NCI-H2081 (cell line): ENCODE results near the gene FBXL22.
"Not testable (repeated sequence)": the region's sequence is repeated elsewhere in the genome, so short reads cannot be mapped to it uniquely, and the experiment has no call there.

Source experiments
- DNase-seq, 2 experiments: peaks; one replicate each; lab custom pipeline; 2025; lab: John Stamatoyannopoulos, UW

FBXL22 gene

GRCh38 chr15:63612300-63612699 is 15.1 kb downstream of the FBXL22 start:
- DNase-seq = no peak

DNA sequence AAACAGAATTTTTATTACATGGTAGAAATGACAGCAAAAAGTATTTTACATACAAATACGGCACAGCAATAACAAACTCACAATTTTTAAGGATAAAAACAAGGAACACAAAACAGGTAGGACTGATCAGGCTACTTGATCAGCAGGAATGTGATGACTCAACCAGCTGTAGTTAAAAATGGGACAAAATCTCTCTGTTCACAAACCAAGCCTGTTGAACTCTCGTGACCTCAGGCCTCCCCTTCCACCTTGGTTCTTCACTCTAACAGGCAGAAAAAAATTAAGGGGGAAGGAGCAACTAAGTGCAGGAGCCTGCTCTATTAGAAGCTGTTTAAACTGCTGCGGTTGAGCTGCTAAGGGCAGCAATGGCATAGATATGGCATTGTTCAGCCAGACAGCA is 18.7 kb downstream of the FBXL22 start:
- DNase-seq = no peak

DNA sequence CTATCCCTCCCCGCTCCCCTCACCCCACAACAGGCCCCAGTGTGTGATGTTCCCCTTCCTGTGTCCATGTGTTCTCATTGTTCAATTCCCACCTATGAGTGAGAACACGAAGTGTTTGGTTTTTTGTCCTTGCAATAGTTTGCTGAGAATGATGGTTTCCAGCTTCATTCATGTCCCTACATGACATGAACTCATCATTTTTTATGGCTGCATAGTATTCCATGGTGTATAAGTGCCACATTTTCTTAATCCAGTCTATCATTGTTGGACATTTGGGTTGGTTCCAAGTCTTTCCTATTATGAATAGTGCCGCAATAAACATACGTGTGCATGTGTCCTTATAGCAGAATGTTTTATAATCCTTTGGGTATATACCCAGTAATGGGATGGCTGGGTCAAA is 20.0 kb downstream of the FBXL22 start:
- DNase-seq = not testable (repeated sequence)

DNA sequence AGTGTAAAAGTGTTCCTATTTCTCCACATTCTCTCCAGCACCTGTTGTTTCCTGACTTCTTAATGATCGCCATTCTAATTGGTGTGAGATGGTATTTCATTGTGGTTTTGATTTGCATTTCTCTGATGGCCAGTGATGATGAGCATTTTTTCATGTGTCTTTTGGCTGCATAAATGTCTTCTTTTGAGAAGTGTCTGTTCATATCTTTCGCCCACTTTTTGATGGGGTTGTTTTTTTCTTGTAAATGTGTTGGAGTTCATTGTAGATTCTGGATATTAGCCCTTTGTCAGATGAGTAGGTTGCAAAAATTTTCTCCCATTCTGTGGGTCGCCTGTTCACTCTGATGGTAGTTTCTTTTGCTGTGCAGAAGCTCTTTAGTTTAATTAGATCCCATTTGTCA is 20.4 kb downstream of the FBXL22 start:
- not testable (repeated sequence) for DNase-seq

DNA sequence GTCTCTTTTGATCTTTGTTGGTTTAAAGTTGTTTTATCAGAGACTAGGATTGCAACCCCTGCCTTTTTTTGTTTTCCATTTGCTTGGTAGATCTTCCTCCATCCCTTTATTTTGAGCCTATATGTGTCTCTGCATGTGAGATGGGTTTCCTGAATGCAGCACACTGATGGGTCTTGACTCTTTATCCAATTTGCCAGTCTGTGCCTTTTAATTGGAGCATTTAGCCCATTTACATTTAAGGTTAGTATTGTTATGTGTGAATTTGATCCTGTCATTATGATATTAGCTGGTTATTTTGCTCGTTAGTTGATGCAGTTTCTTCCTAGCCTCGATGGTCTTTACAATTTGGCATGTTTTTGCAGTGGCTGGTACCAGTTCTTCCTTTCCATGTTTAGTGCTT is 23.6 kb downstream of the FBXL22 start:
- not testable (repeated sequence) for DNase-seq

DNA sequence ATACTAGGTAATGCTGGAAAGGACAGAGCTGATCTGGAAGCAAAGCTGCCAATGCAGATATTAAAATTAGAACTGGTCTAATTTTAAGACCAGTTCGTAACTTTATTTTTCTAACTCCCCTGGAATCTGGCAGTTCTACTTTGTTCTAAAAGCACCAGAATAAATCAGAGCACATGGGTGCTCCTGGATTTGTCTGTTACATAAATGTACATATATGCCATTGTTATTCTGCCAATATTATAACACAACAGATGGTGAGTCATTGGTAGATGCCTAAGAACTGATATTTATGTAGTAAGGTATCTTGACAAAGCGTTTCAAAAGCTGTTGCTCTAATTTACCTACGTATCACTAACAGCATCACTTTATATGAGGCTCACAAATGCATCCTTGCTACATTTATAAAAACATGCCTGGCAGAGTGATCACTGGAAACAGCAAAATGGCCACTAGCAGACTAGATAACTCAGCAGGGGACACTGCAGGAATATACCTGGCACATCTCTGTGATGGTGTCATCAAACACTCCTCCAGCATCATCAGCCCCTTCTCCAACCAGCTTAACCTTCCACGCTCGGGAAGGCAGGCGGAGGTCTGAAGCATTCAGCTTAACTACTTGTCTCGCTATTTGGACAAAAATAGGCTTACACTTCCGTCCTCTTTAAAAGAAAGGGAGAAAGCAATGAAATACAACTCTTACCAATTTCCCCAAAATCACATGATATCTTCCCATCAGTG is 26.2 kb downstream of the FBXL22 start:
- DNase-seq = no peak

- DNase-seq = no peak
These were observed 29.8 kb downstream of the FBXL22 start for GRCh38 chr15:63626955-63627354.

- DNase-seq = no peak
These were observed 31.1 kb downstream of the FBXL22 start for GRCh38 chr15:63628123-63628822.

GRCh38 chr15:63630036-63630751 is 33.0 kb downstream of the FBXL22 start:
- no peak for DNase-seq

- DNase-seq = no peak
These were observed 36.1 kb downstream of the FBXL22 start for GRCh38 chr15:63633312-63633711.

- DNase-seq = no peak
These were observed 37.0 kb downstream of the FBXL22 start for GRCh38 chr15:63634154-63634553.

GRCh38 chr15:63636518-63637061 is 39.4 kb downstream of the FBXL22 start:
- DNase-seq = no peak

- no peak for DNase-seq
These were observed 41.7 kb downstream of the FBXL22 start for GRCh38 chr15:63638839-63639238.

- no peak for DNase-seq
These were observed 43.0 kb downstream of the FBXL22 start for GRCh38 chr15:63640146-63640545.
